Measurements from ENCODE around the gene MAN2B1.
"Not testable (repeated sequence)": the region's sequence is repeated elsewhere in the genome, so short reads cannot be mapped to it uniquely, and the experiment has no call there.

DNA sequence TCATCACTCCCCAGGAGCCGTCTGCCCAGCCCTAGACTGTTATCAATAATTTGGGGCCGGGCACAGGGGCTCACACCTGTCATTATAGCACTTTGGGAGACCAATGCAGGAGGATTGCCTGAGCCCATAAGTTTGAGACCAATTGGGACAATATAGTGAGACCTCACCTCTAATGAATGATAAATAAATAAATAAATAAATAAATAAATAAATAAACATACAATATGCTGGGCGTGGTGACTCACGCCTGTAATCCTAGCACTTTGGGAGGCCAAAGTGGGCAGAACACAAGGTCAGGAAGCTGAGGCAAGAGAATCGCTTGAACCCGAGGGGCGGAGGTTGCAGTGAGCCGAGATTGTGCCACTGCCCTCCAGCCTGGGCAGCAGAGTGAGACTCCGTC, 46.8 kb upstream of the MAN2B1 start:
- TF ChIP-seq, protein P1, sequence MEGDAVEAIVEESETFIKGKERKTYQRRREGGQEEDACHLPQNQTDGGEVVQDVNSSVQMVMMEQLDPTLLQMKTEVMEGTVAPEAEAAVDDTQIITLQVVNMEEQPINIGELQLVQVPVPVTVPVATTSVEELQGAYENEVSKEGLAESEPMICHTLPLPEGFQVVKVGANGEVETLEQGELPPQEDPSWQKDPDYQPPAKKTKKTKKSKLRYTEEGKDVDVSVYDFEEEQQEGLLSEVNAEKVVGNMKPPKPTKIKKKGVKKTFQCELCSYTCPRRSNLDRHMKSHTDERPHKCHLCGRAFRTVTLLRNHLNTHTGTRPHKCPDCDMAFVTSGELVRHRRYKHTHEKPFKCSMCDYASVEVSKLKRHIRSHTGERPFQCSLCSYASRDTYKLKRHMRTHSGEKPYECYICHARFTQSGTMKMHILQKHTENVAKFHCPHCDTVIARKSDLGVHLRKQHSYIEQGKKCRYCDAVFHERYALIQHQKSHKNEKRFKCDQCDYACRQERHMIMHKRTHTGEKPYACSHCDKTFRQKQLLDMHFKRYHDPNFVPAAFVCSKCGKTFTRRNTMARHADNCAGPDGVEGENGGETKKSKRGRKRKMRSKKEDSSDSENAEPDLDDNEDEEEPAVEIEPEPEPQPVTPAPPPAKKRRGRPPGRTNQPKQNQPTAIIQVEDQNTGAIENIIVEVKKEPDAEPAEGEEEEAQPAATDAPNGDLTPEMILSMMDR (conservative IDR thresholded peaks at IDR 0.05 in 1 of 2, IDR thresholded peaks at IDR 0.05 in 1 of 2; ENCODE audit: extremely low read depth in 1 of 2, insufficient read depth in 1 of 2, low read depth in 1 of 2, low read length in 2 of 2) = not testable (repeated sequence)
- not testable (repeated sequence) for TF ChIP-seq EZH2 (IDR thresholded peaks at IDR 0.05; ENCODE audit: borderline replicate concordance, low read length)

Data from mammary epithelial cell (primary cell).